GM12878 (cell line): ENCODE measurements around the gene SPTAN1.

Experiments used
- CTCF ChIP-seq, 3 experiments: IDR thresholded peaks in 2 of 3; conservative IDR thresholded peaks in 1 of 3; 2 replicates each; pipeline ENCODE4 v1.5.1; 2011; ENCODE audit warnings: low read depth in 3 of 3, low read length in 3 of 3, mild to moderate bottlenecking in 3 of 3, control low read depth in 2 of 3, moderate library complexity in 2 of 3, inconsistent platforms in 1 of 3, mixed read lengths in 1 of 3; ENCODE audit not compliant: control insufficient read depth in 2 of 3, insufficient read depth in 1 of 3; ENCODE audit errors: extremely low read depth in 1 of 3
- ETV6 ChIP-seq, 2 experiments: fragments of 450-650 bp in 1 of 2; IDR thresholded peaks in 1 of 2; conservative IDR thresholded peaks in 1 of 2; 2 replicates each; pipeline ENCODE4 v1.6.1; 2014; ENCODE audit warnings: antibody characterized with exemption in 1 of 2, borderline replicate concordance in 1 of 2, low read depth in 1 of 2, mild to moderate bottlenecking in 1 of 2, moderate library complexity in 1 of 2
- PAX5 ChIP-seq: IDR thresholded peaks from 2 replicates; pipeline ENCODE4 v1.6.1; 2011; ENCODE audit warnings: low read depth, low read length, borderline replicate concordance
- POLR2A ChIP-seq: IDR thresholded peaks from 2 replicates; pipeline ENCODE4 v1.6.1; 2011; ENCODE audit warnings: low read depth, mild to moderate bottlenecking, low read length
- TARDBP ChIP-seq: IDR thresholded peaks from 2 replicates; pipeline ENCODE4 v1.6.1; 2016; ENCODE audit warnings: borderline replicate concordance
- ZBTB11 ChIP-seq: fragments of 450-650 bp; formaldehyde crosslinking; IDR thresholded peaks from 2 replicates; pipeline ENCODE4 v1.5.0; 2022; ENCODE audit warnings: mild to moderate bottlenecking, missing genetic modification characterization

- TF ChIP-seq ZBTB11 (CRISPR knock-in tag): no peak
- TF ChIP-seq PAX5: no peak
- TF ChIP-seq POLR2A: no peak
- TF ChIP-seq CTCF (IDR thresholded peaks at IDR 0.05 in 2 of 3, conservative IDR thresholded peaks at IDR 0.05 in 1 of 3; ENCODE audit: control insufficient read depth in 2 of 3, extremely low read depth in 1 of 3, insufficient read depth in 1 of 3, low read depth in 3 of 3, low read length in 3 of 3): no peak
- TF ChIP-seq ETV6 (conservative IDR thresholded peaks at IDR 0.05 in 1 of 2, IDR thresholded peaks at IDR 0.05 in 1 of 2; ENCODE audit: borderline replicate concordance in 1 of 2, low read depth in 1 of 2): no peak
- TF ChIP-seq TARDBP: no peak
These were observed 90.4 kb downstream of the SPTAN1 start for GRCh38 chr9:128642675-128643245.
